Subcutaneous adipose tissue (tissue), 4 donors: ENCODE results near the gene DNAJC1. TPM values are rescaled to one million over a fixed set of nuclear protein-coding genes. Genes with fewer than 3 reads are reported as not detected.

Experiments
- total RNA-seq, 4 donors: library from RNA; depleted of rRNA; stranded (reverse); fragments of >200 nt; gene quantifications; one replicate each; pipeline ENCODE4 v1.1.0, GENCODE V29; 2016
- TF ChIP-seq, protein P1 (sequence below): fragments of 450-650 bp; IDR thresholded peaks from one replicate; pipeline ENCODE4 v1.5.1; 2016; ENCODE audit warnings: low read depth, mild to moderate bottlenecking, control low read depth, antibody characterized with exemption, moderate library complexity

DNAJC1 gene
- total RNA-seq, 4 donors from 2014 or later: 24.0 to 75.8 (median 56.0) TPM

GRCh38 chr10:22017283-22018020 is 13.9 kb upstream of the DNAJC1 start:
- TF ChIP-seq, protein P1, sequence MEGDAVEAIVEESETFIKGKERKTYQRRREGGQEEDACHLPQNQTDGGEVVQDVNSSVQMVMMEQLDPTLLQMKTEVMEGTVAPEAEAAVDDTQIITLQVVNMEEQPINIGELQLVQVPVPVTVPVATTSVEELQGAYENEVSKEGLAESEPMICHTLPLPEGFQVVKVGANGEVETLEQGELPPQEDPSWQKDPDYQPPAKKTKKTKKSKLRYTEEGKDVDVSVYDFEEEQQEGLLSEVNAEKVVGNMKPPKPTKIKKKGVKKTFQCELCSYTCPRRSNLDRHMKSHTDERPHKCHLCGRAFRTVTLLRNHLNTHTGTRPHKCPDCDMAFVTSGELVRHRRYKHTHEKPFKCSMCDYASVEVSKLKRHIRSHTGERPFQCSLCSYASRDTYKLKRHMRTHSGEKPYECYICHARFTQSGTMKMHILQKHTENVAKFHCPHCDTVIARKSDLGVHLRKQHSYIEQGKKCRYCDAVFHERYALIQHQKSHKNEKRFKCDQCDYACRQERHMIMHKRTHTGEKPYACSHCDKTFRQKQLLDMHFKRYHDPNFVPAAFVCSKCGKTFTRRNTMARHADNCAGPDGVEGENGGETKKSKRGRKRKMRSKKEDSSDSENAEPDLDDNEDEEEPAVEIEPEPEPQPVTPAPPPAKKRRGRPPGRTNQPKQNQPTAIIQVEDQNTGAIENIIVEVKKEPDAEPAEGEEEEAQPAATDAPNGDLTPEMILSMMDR: no peak

DNA sequence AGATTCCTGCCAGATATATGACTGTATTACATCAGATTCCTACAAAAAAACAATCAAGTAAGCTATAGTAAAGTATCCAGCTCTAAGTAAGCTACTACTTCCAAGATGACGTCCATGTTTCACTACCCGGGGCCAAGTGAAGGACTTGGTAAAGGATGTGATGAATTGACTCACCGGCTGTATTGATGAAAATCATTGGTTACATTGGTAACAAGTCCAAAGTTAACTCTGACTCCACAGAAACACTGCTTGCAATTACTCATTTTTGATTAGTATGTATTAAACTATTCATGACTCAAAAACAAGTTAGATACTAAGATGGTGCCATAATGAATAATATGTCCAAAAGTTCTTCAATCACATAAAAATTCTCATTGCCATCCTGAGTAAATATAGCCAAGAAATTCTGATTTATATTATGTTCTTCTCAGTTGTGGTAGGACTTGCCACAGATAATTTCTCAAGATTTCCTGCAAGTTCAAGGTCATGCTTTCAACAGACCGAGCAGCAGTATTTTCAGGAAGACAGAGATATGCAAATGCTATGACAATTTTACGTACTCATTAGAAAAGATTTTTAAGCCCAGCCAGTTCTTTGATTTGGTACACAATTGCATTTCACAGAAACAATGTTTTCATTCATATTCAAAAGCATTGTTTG is 12.6 kb upstream of the DNAJC1 start:
- TF ChIP-seq, protein P1: no peak

DNA sequence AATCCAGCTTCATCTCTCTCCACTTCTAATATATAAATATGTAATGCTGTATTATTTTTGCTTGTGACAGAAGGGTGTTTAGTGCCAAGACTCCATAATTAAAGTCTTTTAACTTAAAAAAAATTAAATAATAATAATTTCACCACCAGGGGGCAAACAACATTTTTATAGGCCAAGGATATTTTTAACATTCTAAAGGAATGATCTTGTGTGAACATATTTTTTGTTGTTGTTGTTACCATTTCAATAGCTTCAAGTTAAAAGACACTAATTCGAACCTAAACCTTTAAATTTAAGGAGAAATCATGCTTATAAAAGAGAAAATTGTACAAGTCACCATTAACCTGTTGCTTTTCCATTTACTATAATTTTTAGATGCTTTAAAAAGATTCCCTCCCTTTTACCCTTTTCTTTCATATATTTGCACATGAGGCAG is 7.5 kb upstream of the DNAJC1 start:
- TF ChIP-seq, protein P1: no peak

DNA sequence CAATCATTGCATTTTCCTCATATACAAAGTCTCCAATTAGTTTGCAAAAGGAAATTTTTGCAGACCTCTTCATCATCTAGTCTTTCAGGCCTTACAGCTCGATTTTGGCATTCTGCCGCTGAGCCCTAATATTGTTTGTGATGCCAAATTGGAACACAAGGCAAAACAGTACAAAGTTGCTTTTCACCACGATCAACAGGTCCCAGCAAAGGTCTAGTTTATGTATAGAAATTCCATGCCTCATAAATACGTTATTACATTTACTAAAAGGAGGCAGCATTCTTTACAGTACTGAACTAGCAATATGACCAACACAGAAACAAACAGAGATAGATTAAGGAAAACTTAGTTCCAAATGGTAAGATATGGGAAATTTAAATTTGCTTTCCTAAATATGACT is 7.0 kb upstream of the DNAJC1 start:
- TF ChIP-seq, protein P1: no peak

DNA sequence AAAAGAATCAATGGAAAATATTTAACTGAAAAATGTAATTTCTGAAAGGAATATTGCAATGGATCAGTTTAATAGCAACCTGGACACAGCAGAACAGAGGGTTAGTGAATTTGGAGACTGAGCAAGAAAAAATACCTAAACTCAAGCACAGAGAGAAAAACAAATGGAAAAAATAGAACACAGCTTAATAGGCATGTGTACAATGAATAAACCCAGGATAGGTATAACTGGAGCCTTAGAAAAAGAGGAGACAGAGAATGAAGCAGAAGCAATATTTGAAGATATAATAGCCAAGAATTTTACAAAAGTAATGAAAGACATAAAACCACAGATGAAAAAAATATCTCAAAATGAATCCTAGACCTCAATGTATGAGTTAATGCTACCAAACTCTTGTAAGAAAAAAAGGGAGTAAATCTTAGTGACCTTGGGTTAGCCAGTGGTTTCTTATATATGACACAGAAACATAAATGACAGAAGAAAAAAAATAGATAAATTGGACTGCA is 2.9 kb upstream of the DNAJC1 start:
- TF ChIP-seq, protein P1: no peak

GRCh38 chr10:22005763-22006162 is 2.2 kb upstream of the DNAJC1 start:
- TF ChIP-seq, protein P1: no peak

DNA sequence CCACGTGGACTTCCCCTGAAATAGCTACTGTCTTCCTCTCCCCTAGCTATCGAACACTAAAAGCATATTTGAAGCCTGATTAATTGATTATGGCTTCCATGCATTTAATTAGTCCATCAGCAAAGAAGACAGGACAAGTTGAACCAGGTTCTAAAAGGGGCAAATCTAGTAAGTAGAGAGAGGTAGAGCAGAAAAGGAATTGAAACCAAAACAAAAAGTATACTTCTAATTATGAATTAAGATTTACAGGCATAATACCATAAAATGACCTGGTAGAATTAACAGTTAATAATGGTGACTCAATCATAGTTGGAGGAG is 393 bp upstream of the DNAJC1 start:
- TF ChIP-seq, protein P1: no peak
